Body of pancreas (tissue), 4 donors: ENCODE results near the gene ADCY3.

Source experiments
- CTCF ChIP-seq, 7 experiments: fragments of 450-650 bp in 4 of 7; fragments of 200-600 bp in 3 of 7; sonication (generic) in 3 of 7; IDR thresholded peaks; one replicate each; pipeline ENCODE4 v1.5.1; 2016 to 2019; ENCODE audit warnings: antibody characterized with exemption in 7 of 7
- POLR2A ChIP-seq, 3 donors: fragments of 450-650 bp; IDR thresholded peaks; one replicate each; pipeline ENCODE4 v1.6.1; 2016; ENCODE audit warnings: antibody characterized with exemption in 3 of 3, mild to moderate bottlenecking in 2 of 3

- no peak for TF ChIP-seq POLR2A (IDR thresholded peaks at IDR 0.05)
- TF ChIP-seq CTCF (IDR thresholded peaks at IDR 0.05): no peak
These were observed 149.0 kb downstream of the ADCY3 start for GRCh38 chr2:24771061-24771460.
